ENCODE data around the gene C1orf105. TPM values are rescaled to one million over a fixed set of nuclear protein-coding genes. Genes with fewer than 3 reads are reported as not detected.
"Not testable (repeated sequence)": the region's sequence is repeated elsewhere in the genome, so short reads cannot be mapped to it uniquely, and the experiment has no call there.

The C1orf105 gene
- total RNA-seq, 1 donor from 2014 or later = not detected

GRCh38 chr1:172494166-172494565 lies 73.7 kb downstream of the C1orf105 start:
- no peak for DNase-seq

DNA sequence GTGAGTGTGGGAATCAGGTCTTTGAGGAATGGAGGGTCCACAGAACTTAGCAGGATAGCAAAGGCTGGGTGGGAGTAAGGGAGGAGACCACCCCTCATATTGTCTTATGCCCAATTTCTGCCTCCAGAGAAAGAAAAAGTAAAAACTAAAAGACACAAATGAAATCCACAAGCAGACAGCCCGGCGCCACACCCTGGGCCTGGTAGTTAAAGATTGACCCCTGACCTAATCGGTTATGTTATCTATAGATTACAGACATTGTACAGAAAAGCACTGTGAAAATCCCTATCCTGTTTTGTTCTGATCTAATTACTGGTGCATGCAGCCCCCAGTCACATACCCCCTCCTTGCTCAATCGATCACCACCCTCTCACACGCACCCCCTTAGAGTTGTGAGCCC lies 75.6 kb downstream of the C1orf105 start:
- not testable (repeated sequence) for DNase-seq

- DNase-seq = no peak
Observed at GRCh38 chr1:172496678-172497077, 76.2 kb downstream of the C1orf105 start.

DNA sequence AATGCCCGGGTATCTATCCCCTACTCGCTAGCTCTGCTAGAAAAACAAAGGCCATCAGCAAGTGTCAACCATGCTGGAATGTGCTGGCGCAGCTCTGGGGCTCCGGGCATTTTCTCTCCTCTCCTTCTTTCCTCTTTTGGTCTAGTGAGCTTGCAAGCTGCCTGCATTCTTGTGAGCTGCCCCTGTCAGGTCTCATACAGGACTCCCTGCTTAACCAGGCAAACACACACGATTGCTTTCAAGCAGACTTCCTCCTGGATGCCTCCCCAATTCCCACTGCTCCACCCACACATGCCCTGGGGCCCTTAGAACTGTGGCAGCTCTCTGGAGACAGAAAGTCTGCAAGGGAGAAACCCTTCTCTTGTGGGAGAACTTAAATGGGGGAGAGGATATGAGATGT lies 76.7 kb downstream of the C1orf105 start:
- no peak for DNase-seq

- DNase-seq = no peak
Observed at GRCh38 chr1:172498857-172499256, 78.4 kb downstream of the C1orf105 start.

DNA sequence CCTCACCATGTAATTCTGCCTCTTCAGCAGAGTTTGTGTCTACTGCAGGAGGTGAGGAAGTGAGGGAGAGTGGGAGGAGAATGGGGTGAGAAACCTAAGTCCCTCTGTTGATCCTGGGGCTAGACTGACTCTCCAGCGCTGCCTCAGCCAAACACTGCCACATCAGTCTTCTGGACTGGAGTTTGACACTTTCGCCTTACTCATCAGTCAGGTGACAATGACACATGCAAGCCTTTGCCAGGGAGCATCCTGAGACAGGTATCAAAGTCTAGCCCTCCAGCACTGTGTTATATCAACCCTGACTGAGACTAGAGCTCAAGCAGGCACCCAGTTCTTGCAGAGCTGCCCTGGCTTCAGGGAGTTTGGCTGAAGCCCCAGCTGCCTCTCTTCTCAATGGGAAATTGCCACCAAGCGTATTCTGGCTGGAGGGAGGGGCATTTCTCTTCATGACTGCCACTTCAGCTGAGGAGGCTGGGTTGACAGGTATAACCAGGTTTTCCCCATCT lies 79.2 kb downstream of the C1orf105 start:
- no peak for DNase-seq

DNA sequence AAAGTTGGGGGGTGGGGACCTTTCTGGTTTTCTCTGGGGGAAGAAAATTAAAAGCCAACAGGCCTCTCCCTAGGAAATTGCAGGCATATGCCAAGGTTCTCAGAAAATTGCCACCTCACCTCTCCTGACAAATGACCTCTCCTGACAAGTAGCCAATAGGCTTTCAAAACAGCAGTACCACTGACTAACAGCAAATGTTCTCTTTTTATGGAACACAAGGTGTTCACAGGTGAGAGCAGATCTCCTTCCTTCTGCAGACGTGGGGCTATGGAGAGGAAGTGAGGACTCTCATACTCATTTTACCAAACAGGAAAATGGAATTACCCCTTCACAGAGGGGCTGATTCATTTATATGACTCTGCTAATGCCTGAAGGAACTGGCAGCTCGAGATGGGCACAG lies 79.7 kb downstream of the C1orf105 start:
- DNase-seq = no peak

- no peak for DNase-seq
Observed at GRCh38 chr1:172507741-172508140, 87.3 kb downstream of the C1orf105 start.

DNA sequence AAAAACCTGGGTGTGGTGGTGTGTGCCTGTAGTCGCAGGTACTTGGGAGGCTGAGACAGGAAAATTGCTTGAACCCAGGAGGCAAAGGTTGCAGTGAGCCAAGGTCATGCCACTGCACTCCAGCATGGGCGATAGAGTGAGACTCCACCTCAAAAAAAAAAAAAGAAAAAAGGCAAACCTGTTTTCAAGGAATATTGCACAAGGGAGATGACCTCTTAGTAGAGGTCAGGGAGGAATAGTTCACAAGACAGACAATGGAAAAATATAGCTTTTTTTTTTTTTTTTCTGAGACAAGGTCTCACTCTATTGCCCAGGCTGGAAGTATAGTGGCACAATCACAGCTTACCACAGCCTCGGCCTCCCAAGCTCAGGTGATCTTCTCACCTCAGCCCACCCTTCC lies 90.0 kb downstream of the C1orf105 start:
- DNase-seq = no peak

GRCh38 chr1:172512591-172512990 lies 92.1 kb downstream of the C1orf105 start:
- no peak for DNase-seq

GRCh38 chr1:172513479-172513878 lies 93.0 kb downstream of the C1orf105 start:
- DNase-seq = no peak

DNA sequence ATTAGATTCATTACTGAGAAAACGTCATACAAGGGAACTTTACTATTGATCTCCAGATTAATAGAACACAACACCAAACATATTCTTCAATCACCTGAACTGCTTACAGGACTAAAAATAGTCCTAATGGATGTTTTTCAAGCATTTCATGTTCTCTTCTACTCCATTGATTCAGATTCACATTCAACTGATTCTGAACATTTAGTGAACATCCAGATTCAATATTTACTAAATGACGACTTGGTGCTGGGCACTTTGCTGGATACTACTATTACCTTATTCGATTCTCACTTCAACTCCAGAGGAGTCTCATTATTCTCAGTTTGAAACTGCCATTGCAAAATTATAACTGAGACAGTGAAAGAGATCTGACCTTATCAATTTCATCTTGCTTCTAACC lies 93.6 kb downstream of the C1orf105 start:
- no peak for DNase-seq

- DNase-seq = no peak
Observed at GRCh38 chr1:172515436-172515835, 95.0 kb downstream of the C1orf105 start.

- no peak for DNase-seq
Observed at GRCh38 chr1:172515927-172516326, 95.4 kb downstream of the C1orf105 start.

- DNase-seq = no peak
Observed at GRCh38 chr1:172517081-172517480, 96.6 kb downstream of the C1orf105 start.

GRCh38 chr1:172517545-172517944 lies 97.1 kb downstream of the C1orf105 start:
- no peak for DNase-seq

Other genes starting within 250 kb of the C1orf105 start
- gene PIGC, start 23.4 kb downstream of the C1orf105 start, total RNA-seq = 13.6 and 17.9 TPM in 2 replicates
- 30.8 and 32.7 TPM in 2 replicates for gene SUCO, start 112.5 kb downstream of the C1orf105 start, total RNA-seq
- gene FASLG, start 238.4 kb downstream of the C1orf105 start, total RNA-seq = not detected in 2 replicates